Type B pancreatic cell (in vitro differentiated cells): ENCODE data around the gene CPOX. TPM values are rescaled to one million over a fixed set of nuclear protein-coding genes. Genes with fewer than 3 reads are reported as not detected.

Source experiments
- DNase-seq: peaks from one replicate; pipeline ENCODE4 v3.0.0; 2021; ENCODE audit warnings: mixed read lengths; ENCODE audit not compliant: unreplicated experiment; ENCODE audit errors: extremely low spot score
- H3K27ac Mint-ChIP-seq: 2 replicates; pipeline ENCODE4 v1.8.0; 2021; ENCODE audit warnings: mild to moderate bottlenecking, mixed read lengths
- H3K27me3 Mint-ChIP-seq: 2 replicates; pipeline ENCODE4 v1.8.0; 2021; ENCODE audit warnings: mixed read lengths
- H3K36me3 Mint-ChIP-seq: 2 replicates; pipeline ENCODE4 v1.8.0; 2021; ENCODE audit warnings: mixed read lengths
- H3K4me1 Mint-ChIP-seq: one replicate; pipeline ENCODE4 v1.8.0; 2021; ENCODE audit warnings: mixed read lengths; ENCODE audit not compliant: unreplicated experiment
- H3K4me3 Mint-ChIP-seq: 2 replicates; pipeline ENCODE4 v1.8.0; 2021; ENCODE audit warnings: mild to moderate bottlenecking, mixed read lengths
- H3K9me3 Mint-ChIP-seq: 2 replicates; pipeline ENCODE4 v1.8.0; 2021; ENCODE audit warnings: mixed read lengths
- total RNA-seq: library from RNA; stranded (reverse); gene quantifications from 2 replicates; pipeline ENCODE4 v1.2.1, GENCODE V29; 2021; ENCODE audit warnings: low replicate concordance
- TF ChIP-seq, protein P1 (sequence below): fragments of 200-600 bp; sonication (generic); conservative IDR thresholded peaks from 2 replicates; pipeline ENCODE4 v1.5.0; 2021; ENCODE audit warnings: antibody characterized with exemption, mild to moderate bottlenecking

Gene CPOX
- total RNA-seq, 1 donor from 2014 or later: 24.6 TPM

DNA sequence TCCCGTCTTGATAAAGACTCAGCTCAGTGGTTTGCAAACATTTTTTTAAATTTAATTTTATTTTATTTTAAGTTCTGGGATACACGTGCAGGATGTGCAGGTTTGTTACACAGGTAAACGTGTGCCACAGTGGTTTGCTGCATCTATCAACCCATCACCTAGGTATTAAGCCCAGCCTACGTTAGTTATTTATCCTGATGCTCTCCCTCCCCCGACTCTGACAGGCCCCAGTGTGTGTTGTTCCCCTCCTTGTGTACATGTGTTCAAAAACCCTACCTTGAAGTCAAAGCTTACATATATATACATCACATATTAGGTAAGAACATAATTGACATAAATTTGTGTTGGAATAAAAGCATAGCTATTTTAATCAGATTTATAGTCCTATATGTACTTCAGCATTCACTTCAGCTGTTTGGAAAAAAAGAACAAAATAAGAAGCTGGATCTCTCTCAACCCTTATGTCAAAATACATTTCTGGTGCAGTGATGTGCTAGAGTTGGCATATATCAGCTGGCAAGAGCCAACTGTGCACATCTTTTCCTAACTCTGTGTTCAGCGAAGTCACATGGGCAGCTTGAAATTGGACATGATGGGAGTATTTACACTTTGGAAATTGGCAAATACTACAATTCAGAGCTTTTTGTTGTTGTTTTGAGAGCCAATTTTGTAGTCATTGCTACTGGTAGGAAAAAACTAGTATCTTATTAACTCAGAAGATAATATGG is 35.1 kb downstream of the CPOX start:
- TF ChIP-seq, protein P1, sequence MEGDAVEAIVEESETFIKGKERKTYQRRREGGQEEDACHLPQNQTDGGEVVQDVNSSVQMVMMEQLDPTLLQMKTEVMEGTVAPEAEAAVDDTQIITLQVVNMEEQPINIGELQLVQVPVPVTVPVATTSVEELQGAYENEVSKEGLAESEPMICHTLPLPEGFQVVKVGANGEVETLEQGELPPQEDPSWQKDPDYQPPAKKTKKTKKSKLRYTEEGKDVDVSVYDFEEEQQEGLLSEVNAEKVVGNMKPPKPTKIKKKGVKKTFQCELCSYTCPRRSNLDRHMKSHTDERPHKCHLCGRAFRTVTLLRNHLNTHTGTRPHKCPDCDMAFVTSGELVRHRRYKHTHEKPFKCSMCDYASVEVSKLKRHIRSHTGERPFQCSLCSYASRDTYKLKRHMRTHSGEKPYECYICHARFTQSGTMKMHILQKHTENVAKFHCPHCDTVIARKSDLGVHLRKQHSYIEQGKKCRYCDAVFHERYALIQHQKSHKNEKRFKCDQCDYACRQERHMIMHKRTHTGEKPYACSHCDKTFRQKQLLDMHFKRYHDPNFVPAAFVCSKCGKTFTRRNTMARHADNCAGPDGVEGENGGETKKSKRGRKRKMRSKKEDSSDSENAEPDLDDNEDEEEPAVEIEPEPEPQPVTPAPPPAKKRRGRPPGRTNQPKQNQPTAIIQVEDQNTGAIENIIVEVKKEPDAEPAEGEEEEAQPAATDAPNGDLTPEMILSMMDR: no peak
- DNase-seq: no peak
- H3K4me1 Mint-ChIP-seq: no peaks in the 10 kb centered on the region
- no peak overlapping the region for H3K4me3 Mint-ChIP-seq
- no peaks in the 10 kb centered on the region for H3K36me3 Mint-ChIP-seq
- H3K27me3 Mint-ChIP-seq: peaks cover 8% of the 10 kb centered on the region
- no peaks in the 10 kb centered on the region for H3K9me3 Mint-ChIP-seq
- H3K27ac Mint-ChIP-seq: no peak overlapping the region

- H3K4me3 Mint-ChIP-seq: no peak overlapping the region
- H3K4me1 Mint-ChIP-seq: no peaks in the 10 kb centered on the region
- TF ChIP-seq, protein P1: no peak
- H3K27me3 Mint-ChIP-seq: peaks cover 8% of the 10 kb centered on the region
- no peaks in the 10 kb centered on the region for H3K36me3 Mint-ChIP-seq
- no peak overlapping the region for H3K27ac Mint-ChIP-seq
- H3K9me3 Mint-ChIP-seq: no peaks in the 10 kb centered on the region
- DNase-seq: no peak
Observed at GRCh38 chr3:98557324-98558010, 35.9 kb downstream of the CPOX start.

DNA sequence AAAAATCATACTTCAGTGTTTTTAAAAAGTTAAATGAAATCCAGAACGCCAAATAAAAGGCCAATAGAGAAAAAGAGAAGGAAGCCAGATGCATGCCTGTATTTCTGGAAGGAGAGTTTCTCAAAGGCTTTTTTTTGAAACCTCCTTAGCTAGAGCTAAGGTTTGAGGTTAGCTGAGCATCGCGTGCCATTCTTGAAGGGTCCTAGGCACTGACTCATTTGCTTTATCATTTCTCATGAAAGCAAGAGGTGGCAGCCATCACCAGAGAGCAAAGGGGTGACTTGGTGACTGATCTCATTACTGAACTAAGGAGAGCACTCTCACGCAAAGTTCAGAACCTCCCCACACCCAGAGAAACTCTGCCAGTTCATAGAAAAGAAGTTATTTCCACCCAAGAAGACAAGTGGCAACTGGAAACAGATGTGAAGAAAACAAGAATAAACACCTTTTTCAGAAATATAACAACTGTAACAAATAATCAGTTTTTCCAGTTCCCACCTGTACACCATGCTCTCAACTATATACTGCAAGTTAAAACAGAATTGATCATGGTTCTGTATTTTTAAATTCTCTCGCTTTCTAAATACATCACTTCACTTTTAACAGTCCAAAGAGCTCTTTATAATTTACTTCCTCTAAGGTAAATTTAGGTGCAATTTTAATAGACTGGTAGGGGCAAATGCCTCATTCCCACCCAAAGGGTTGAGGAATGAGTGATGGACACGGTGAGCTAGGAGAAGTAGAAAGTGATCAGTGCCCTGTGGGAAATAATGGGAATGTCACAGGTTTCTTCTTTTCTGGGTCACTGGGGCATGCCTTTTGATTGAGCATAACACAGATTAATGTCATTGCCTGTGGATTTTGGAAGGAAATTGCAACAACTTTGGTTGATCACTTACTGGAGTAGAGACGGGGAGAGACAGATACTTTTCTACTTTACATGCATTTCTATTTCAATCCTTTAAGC is 37.0 kb downstream of the CPOX start:
- Mint-ChIP-seq H3K9me3 (no peaks in the 10 kb centered on the region), H3K36me3 (no peaks in the 10 kb centered on the region), H3K4me3 (no peak overlapping the region), H3K27ac (no peak overlapping the region), H3K4me1 (no peaks in the 10 kb centered on the region), H3K27me3 (peaks cover 14% of the 10 kb centered on the region)
- DNase-seq: no peak
- TF ChIP-seq, protein P1: no peak

DNA sequence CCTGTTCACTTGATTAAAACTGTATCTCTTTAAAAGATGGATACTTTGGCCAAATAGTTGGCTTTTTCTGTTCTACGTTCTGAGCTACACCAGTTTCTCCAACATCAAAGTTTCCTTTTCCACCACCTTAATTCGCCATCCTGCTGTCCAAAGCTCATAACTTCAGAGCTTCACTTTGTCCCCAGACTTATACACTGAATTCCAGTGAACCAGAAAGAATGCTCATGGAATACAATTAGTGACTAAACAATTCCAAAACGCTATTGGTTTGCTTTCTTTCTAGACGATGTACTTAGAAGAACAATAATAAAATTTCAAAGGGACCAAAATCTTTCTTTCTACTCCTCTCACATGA is 38.4 kb downstream of the CPOX start:
- H3K27me3 Mint-ChIP-seq: peaks cover 14% of the 10 kb centered on the region
- no peak overlapping the region for H3K27ac Mint-ChIP-seq
- H3K36me3 Mint-ChIP-seq: no peaks in the 10 kb centered on the region
- H3K4me1 Mint-ChIP-seq: no peaks in the 10 kb centered on the region
- TF ChIP-seq, protein P1: no peak
- no peak for DNase-seq
- no peak overlapping the region for H3K4me3 Mint-ChIP-seq
- H3K9me3 Mint-ChIP-seq: no peaks in the 10 kb centered on the region

- H3K36me3 Mint-ChIP-seq: no peaks in the 10 kb centered on the region
- TF ChIP-seq, protein P1: no peak
- H3K4me1 Mint-ChIP-seq: no peaks in the 10 kb centered on the region
- no peak overlapping the region for H3K27ac Mint-ChIP-seq
- H3K9me3 Mint-ChIP-seq: no peaks in the 10 kb centered on the region
- peaks cover 16% of the 10 kb centered on the region for H3K27me3 Mint-ChIP-seq
- no peak for DNase-seq
- H3K4me3 Mint-ChIP-seq: no peak overlapping the region
Observed at GRCh38 chr3:98554580-98554979, 38.8 kb downstream of the CPOX start.
